Fibroblast of mammary gland (primary cell): ENCODE results near the gene OOSP1.

Experiments used
- DNase-seq: peaks from one replicate; pipeline ENCODE4 v3.0.0-alpha.2; 2010; ENCODE audit warnings: low read depth
- H3K4me3 ChIP-seq: 2 replicates; pipeline ENCODE4 v1.5.1; 2011; ENCODE audit warnings: low read depth, mild to moderate bottlenecking, low read length, moderate library complexity; ENCODE audit not compliant: control insufficient read depth
- TF ChIP-seq, protein P1 (sequence below): conservative IDR thresholded peaks from 2 replicates; pipeline ENCODE4 v1.5.1; 2011; ENCODE audit warnings: low read depth, low read length, inconsistent platforms; ENCODE audit not compliant: control insufficient read depth, insufficient read depth

The OOSP1 gene

DNA sequence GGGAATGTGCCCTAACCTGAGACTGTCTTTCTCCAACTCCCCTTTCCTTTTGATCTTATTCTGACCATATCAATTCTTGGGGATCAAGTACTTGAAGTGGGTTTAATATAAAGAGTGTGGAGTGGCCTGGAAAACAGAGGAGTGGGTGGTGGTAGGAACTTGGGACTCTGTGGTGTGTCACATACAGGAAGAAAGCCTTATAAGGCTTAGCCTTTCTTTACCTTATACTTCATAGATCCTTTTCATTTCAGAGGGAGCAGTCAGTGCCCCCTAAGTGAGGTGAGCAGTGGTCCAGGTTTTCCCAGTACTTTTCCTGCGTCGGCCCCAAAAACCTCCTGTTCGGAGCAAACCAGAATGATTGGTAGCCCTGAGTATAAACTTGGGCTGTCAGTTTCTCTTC is 486 bp downstream of the OOSP1 start:
- TF ChIP-seq, protein P1, sequence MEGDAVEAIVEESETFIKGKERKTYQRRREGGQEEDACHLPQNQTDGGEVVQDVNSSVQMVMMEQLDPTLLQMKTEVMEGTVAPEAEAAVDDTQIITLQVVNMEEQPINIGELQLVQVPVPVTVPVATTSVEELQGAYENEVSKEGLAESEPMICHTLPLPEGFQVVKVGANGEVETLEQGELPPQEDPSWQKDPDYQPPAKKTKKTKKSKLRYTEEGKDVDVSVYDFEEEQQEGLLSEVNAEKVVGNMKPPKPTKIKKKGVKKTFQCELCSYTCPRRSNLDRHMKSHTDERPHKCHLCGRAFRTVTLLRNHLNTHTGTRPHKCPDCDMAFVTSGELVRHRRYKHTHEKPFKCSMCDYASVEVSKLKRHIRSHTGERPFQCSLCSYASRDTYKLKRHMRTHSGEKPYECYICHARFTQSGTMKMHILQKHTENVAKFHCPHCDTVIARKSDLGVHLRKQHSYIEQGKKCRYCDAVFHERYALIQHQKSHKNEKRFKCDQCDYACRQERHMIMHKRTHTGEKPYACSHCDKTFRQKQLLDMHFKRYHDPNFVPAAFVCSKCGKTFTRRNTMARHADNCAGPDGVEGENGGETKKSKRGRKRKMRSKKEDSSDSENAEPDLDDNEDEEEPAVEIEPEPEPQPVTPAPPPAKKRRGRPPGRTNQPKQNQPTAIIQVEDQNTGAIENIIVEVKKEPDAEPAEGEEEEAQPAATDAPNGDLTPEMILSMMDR: no peak
- no peak for DNase-seq
- H3K4me3 ChIP-seq: no peak overlapping the region

DNA sequence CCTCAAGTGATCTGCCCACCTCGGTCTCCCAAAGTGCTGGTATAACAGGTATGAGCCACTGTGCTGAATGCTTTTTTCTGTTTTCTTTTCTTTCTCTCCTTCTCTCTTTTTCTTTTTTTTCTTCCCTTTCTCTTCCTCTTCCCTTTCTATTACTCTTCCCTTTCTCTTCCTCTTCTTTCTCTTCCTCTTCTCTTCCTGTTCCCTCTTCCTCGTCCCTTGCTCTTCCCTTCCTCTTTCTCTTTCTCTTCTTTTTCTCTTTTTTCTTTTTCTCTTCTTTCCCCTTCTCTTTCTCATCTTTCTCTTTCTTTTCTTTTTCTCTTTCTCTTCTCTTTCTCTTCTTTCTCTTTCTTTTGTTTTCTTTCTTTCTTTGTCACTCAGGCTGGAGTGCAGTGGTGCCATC is 1.2 kb downstream of the OOSP1 start:
- no peak overlapping the region for H3K4me3 ChIP-seq
- no peak for DNase-seq
- TF ChIP-seq, protein P1: no peak

DNA sequence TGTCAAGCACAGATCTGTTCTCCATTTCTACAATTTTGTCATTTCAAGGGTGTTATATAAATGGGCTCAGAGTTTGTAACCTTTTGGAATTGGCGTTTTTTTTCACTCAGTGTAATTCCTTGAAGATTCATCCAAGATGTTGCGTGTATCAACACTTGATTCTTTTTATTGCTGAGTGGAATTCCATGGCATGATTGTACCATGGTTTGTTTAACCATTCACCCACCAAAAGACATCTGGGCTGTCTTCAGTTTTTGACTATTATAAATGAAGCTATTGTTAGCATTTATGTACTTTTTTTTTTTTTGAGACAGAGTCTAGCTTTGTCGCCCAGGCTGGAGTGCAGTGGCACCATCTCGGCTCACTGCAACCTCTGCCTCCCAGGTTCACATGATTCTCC is 2.9 kb downstream of the OOSP1 start:
- TF ChIP-seq, protein P1: no peak
- H3K4me3 ChIP-seq: no peak overlapping the region
- DNase-seq: no peak

DNA sequence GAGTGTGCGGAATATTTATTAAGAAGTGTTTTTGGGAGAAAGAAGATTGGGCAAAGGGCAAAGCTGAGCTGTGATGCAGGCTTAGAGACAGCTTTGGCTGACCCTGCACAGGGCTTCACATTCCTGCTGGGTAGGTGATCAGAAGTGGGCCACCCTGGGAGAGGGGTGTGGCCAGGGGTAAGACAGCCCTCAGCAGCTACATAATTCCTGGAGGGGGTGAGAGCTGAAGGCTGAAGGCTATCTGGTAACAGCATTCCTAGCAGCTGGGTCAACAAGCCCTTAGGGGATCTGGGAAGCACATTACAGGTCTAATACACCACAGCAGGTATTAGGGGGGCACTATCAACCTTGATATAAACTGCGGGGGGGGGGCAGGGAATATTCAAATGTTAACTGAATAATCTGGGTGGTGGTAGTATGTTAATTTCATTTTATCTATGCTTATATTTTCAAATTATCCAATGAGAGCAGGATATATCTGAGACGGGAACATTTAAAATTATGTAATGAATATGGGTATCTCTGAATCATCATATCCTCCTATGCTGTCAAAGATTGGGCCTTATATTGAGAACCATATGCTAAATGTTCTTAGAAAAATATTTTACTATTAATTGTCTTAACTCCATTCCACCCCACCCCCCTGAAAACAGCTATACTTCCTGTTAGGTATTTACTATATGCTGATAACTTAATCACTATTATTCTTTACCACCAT is 5.9 kb downstream of the OOSP1 start:
- H3K4me3 ChIP-seq: no peak overlapping the region
- TF ChIP-seq, protein P1: no peak
- no peak for DNase-seq

DNA sequence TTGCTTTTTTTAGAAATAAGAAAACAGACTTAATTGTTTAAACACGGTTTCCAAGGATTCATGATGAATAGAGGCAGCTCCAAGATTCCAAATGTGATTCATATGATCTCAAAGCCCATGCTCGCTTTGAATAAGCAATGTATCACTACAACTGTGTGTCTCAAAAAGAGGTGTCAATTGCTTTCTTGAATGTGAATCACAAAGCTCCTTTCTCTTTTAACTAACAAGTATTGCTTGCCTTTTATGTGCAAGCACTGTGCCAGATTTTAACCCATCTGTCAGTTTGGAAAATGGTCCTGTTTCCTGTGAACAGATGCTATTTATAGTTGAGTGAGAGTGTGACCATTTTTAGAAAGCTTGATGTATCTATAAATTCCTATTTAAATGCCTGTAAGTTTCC is 6.5 kb downstream of the OOSP1 start:
- H3K4me3 ChIP-seq: no peak overlapping the region
- no peak for DNase-seq
- TF ChIP-seq, protein P1: no peak

DNA sequence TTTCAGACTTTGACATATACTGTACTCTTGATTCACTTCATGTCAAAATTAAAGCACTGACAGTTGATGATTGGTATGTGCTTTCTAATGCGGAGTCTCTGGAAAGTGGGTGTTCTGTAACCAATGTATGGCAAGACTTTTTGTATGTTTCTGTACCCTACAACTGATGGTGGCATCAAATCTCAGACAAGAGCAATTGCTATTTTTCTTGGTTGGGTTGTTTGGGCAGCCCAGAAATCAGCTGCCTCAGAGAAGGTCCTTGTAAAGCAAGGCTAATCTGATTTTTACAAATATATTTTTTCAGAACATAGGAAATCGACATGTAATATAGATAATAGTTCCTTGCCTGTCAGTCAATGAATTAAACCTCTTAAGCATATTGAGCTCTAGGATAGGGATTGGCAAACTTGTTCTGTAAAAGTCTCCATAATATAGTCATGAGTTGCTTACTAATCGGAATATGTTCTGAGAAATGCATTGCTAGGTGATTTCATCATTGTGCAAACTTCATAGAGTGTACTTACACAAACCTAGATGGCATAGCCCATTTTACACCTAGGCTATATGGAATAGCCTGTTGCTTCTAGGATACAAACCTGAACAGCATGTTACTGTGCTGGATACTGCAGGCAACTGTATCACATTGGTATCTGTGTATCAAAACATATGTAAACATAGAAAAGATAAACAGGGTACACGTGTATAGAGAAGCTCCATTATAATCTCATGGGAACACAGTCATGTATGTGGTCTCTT is 15.4 kb downstream of the OOSP1 start:
- no peak for DNase-seq
- no peak overlapping the region for H3K4me3 ChIP-seq
- TF ChIP-seq, protein P1: no peak
